HepG2 (cell line): Measurements from ENCODE around the gene SLC16A13. TPM values are rescaled to one million over a fixed set of nuclear protein-coding genes. Genes with fewer than 3 reads are reported as not detected.
A peak's percentile ranks its signal among the peaks of the same experiment; 100 is the strongest.

Experiments used
- ARID3A ChIP-seq: IDR thresholded peaks from 2 replicates; pipeline ENCODE4 v1.6.1; 2012; ENCODE audit warnings: low read depth, low read length, improper control_type of control experiment
- FOXA3 ChIP-seq: IDR thresholded peaks from 2 replicates; pipeline ENCODE4 v1.6.1; 2016; ENCODE audit warnings: missing genetic modification reagents, missing compliant biosample characterization
- MIER3 ChIP-seq: IDR thresholded peaks from 2 replicates; pipeline ENCODE4 v1.6.1; 2016; ENCODE audit warnings: missing compliant biosample characterization, borderline replicate concordance
- TOE1 ChIP-seq: sonication (generic); formaldehyde crosslinking; IDR thresholded peaks from 2 replicates; pipeline ENCODE4 v1.4.0; 2020; ENCODE audit warnings: mild to moderate bottlenecking, missing genetic modification reagents
- UBTF ChIP-seq: sonication (generic); formaldehyde crosslinking; IDR thresholded peaks from 2 replicates; pipeline ENCODE4 v1.4.0; 2020; ENCODE audit warnings: mild to moderate bottlenecking, missing genetic modification reagents
- ZBTB40 ChIP-seq, 2 experiments: fragments of 450-650 bp in 1 of 2; sonication (generic) in 1 of 2; formaldehyde crosslinking in 1 of 2; IDR thresholded peaks; 2 replicates each; pipeline versions ENCODE4 v1.6.1 to v1.8.0; 2016 to 2022; ENCODE audit warnings: antibody characterized with exemption in 1 of 2, mild to moderate bottlenecking in 1 of 2, missing genetic modification reagents in 1 of 2
- ZFP1 ChIP-seq: IDR thresholded peaks from 2 replicates; pipeline ENCODE4 v1.6.1; 2016
- ZNF362 ChIP-seq: sonication (generic); formaldehyde crosslinking; IDR thresholded peaks from 2 replicates; pipeline ENCODE4 v1.4.0; 2020; ENCODE audit warnings: missing genetic modification reagents, mild to moderate bottlenecking, borderline replicate concordance
- ZNF772 ChIP-seq: sonication (generic); formaldehyde crosslinking; IDR thresholded peaks from 2 replicates; pipeline ENCODE4 v1.5.0; 2020; ENCODE audit warnings: mild to moderate bottlenecking, missing genetic modification reagents
- ZZZ3 ChIP-seq: sonication (generic); formaldehyde crosslinking; IDR thresholded peaks from 2 replicates; pipeline ENCODE4 v1.4.0; 2020; ENCODE audit warnings: missing genetic modification reagents, mild to moderate bottlenecking, borderline replicate concordance
- polyA plus RNA-seq, 8 experiments: library from polyadenylated mRNA; depleted of rRNA in 3 of 8; stranded (reverse) in 7 of 8; unstranded in 1 of 8; fragments of >200 nt; fragmentation: Illumina TruSeq in 4 of 8; extraction: Trizol in 4 of 8; gene quantifications; 2 replicates each; pipeline versions ENCODE4 v1.2.1 to v1.2.3, GENCODE V29; 2011 to 2016; ENCODE audit warnings: low read depth in 4 of 8, missing spikeins in 1 of 8, mixed read lengths in 1 of 8; ENCODE audit not compliant: insufficient read depth in 1 of 8
- total RNA-seq, 5 experiments: library from RNA; depleted of rRNA; stranded (reverse); fragments of >200 nt; fragmentation: Illumina TruSeq; extraction: Trizol; gene quantifications; 2 replicates each; pipeline ENCODE4 v1.2.3, GENCODE V29; 2016; ENCODE audit warnings: low read depth in 1 of 5

The SLC16A13 gene
- total and polyA plus RNA-seq, 2 of the 13 experiments (the other 11 are each of a cell fraction or from before 2014, with no cell fraction given): 2.2 to 3.0 TPM

GRCh38 chr17:7045492-7046126 is 9.8 kb downstream of the SLC16A13 start (continued):
- TF ChIP-seq TOE1 (CRISPR knock-in tag) (0 out of 2 replicates have a peak, but pooled peaks have one; percentile 7), MIER3 (CRISPR knock-in tag) (no peak), FOXA3 (CRISPR knock-in tag) (0 out of 2 replicates have a peak, but pooled peaks have one; percentile 4), ZNF362 (peak; percentile 20; the same call in 1 of the 2 replicates), ZBTB40 (IDR thresholded peaks at IDR 0.05) (peak; percentile 96), ZBTB40 (CRISPR knock-in tag; IDR thresholded peaks at IDR 0.05) (peak; percentile 99), ZFP1 (peak; percentile 99), ARID3A (peak; percentile 97), ZNF772 (CRISPR knock-in tag) (no peak; the same call in 1 of the 2 replicates), UBTF (CRISPR knock-in tag) (no peak), ZZZ3 (CRISPR knock-in tag) (no peak)
